Ovary (tissue), 3 donors: ENCODE results near the gene BMX.

Source experiments
- CTCF ChIP-seq, 3 donors: fragments of 450-650 bp in 2 of 3; fragments of 200-600 bp in 1 of 3; IDR thresholded peaks; one replicate each; pipeline versions ENCODE4 v1.5.1 to v1.8.0; 2016 to 2022; ENCODE audit warnings: antibody characterized with exemption in 3 of 3, mild to moderate bottlenecking in 1 of 3
- POLR2A ChIP-seq: fragments of 450-650 bp; IDR thresholded peaks from one replicate; pipeline ENCODE4 v1.6.1; 2017; ENCODE audit warnings: antibody characterized with exemption, mild to moderate bottlenecking, moderate library complexity
- donor health status: DM: no; HTN: no; CAD: no.

- TF ChIP-seq POLR2A = no peak
- TF ChIP-seq CTCF (IDR thresholded peaks at IDR 0.05) = no peak
These were observed 60.3 kb downstream of the BMX start for GRCh38 chrX:15560924-15561323.
